Liver (tissue), 3 donors: ENCODE results near the gene AQP3.

Experiments used
- CTCF ChIP-seq: fragments of 150-350 bp; IDR thresholded peaks from 2 replicates; pipeline ENCODE4 v1.5.1; 2017; ENCODE audit warnings: improper control_type of control experiment, low read depth, low read length; ENCODE audit not compliant: missing input control
- EGR1 ChIP-seq, 2 donors: IDR thresholded peaks; 2 replicates each; pipeline ENCODE4 v1.6.1; 2016 to 2018; ENCODE audit warnings: antibody characterized with exemption in 2 of 2, low read depth in 2 of 2
- GABPA ChIP-seq, 2 donors: IDR thresholded peaks in 1 of 2; conservative IDR thresholded peaks in 1 of 2; 2 replicates each; pipeline ENCODE4 v1.6.1; 2016; ENCODE audit warnings: antibody characterized with exemption in 2 of 2, mild to moderate bottlenecking in 1 of 2, moderate library complexity in 1 of 2
- HNF4A ChIP-seq, 2 donors: conservative IDR thresholded peaks; 2 replicates each; pipeline ENCODE4 v1.6.1; 2016; ENCODE audit warnings: antibody characterized with exemption in 2 of 2, mild to moderate bottlenecking in 2 of 2
- MAX ChIP-seq: IDR thresholded peaks from 2 replicates; pipeline ENCODE4 v1.6.1; 2016; ENCODE audit warnings: antibody characterized with exemption
- NR2F2 ChIP-seq: IDR thresholded peaks from 2 replicates; pipeline ENCODE4 v1.6.1; 2016; ENCODE audit warnings: antibody characterized with exemption
- RAD21 ChIP-seq, 2 donors: IDR thresholded peaks; 2 replicates each; pipeline ENCODE4 v1.6.1; 2016; ENCODE audit warnings: antibody characterized with exemption in 2 of 2, mild to moderate bottlenecking in 2 of 2
- SP1 ChIP-seq: IDR thresholded peaks from 2 replicates; pipeline ENCODE4 v1.6.1; 2018; ENCODE audit warnings: antibody characterized with exemption, mild to moderate bottlenecking
- TAF1 ChIP-seq: conservative IDR thresholded peaks from 2 replicates; pipeline ENCODE4 v1.6.1; 2016; ENCODE audit warnings: antibody characterized with exemption, mild to moderate bottlenecking
- YY1 ChIP-seq: IDR thresholded peaks from 2 replicates; pipeline ENCODE4 v1.6.1; 2016; ENCODE audit warnings: antibody characterized with exemption, mild to moderate bottlenecking
- ZBTB33 ChIP-seq: IDR thresholded peaks from 2 replicates; pipeline ENCODE4 v1.6.1; 2016; ENCODE audit warnings: antibody characterized with exemption
- TF ChIP-seq, protein P1 (sequence below): IDR thresholded peaks from 2 replicates; pipeline ENCODE4 v1.6.1; 2016; ENCODE audit warnings: antibody characterized with exemption
- TF ChIP-seq, protein P2 (sequence below): IDR thresholded peaks from 2 replicates; pipeline ENCODE4 v1.6.1; 2016; ENCODE audit warnings: antibody characterized with exemption, mild to moderate bottlenecking
- donor health status: healthy.
- donor health status: healthy.

DNA sequence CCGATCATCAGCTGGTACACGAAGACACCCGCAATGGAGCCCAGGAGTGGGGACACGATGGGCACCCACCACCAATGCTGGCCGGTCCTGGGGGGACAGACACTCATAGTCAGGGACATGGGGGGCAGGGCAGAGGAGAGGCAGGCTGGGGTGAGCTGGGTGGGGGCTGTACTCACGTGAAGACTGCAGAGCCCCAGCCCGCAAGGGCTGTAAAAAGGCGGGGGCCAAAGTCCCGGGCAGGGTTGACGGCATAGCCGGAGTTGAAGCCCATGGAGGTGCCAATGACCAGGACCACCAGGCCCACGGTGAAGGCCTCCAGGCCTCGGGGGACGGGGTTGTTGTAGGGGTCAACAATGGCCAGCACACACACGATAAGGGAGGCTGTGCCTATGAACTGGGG is 5.3 kb downstream of the AQP3 start:
- no peak for TF ChIP-seq CTCF
- TF ChIP-seq EGR1 (IDR thresholded peaks at IDR 0.05; ENCODE audit: low read depth in 2 of 2): no peak
- TF ChIP-seq, protein P1, sequence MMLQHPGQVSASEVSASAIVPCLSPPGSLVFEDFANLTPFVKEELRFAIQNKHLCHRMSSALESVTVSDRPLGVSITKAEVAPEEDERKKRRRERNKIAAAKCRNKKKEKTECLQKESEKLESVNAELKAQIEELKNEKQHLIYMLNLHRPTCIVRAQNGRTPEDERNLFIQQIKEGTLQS: no peak
- no peak for TF ChIP-seq YY1
- TF ChIP-seq MAX: no peak
- no peak for TF ChIP-seq RAD21 (IDR thresholded peaks at IDR 0.05)
- no peak for TF ChIP-seq ZBTB33
- TF ChIP-seq GABPA (IDR thresholded peaks at IDR 0.05 in 1 of 2, conservative IDR thresholded peaks at IDR 0.05 in 1 of 2): no peak
- TF ChIP-seq, protein P2, sequence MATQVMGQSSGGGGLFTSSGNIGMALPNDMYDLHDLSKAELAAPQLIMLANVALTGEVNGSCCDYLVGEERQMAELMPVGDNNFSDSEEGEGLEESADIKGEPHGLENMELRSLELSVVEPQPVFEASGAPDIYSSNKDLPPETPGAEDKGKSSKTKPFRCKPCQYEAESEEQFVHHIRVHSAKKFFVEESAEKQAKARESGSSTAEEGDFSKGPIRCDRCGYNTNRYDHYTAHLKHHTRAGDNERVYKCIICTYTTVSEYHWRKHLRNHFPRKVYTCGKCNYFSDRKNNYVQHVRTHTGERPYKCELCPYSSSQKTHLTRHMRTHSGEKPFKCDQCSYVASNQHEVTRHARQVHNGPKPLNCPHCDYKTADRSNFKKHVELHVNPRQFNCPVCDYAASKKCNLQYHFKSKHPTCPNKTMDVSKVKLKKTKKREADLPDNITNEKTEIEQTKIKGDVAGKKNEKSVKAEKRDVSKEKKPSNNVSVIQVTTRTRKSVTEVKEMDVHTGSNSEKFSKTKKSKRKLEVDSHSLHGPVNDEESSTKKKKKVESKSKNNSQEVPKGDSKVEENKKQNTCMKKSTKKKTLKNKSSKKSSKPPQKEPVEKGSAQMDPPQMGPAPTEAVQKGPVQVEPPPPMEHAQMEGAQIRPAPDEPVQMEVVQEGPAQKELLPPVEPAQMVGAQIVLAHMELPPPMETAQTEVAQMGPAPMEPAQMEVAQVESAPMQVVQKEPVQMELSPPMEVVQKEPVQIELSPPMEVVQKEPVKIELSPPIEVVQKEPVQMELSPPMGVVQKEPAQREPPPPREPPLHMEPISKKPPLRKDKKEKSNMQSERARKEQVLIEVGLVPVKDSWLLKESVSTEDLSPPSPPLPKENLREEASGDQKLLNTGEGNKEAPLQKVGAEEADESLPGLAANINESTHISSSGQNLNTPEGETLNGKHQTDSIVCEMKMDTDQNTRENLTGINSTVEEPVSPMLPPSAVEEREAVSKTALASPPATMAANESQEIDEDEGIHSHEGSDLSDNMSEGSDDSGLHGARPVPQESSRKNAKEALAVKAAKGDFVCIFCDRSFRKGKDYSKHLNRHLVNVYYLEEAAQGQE: no peak
- no peak for TF ChIP-seq NR2F2
- TF ChIP-seq HNF4A (conservative IDR thresholded peaks at IDR 0.05): no peak
- no peak for TF ChIP-seq TAF1
- TF ChIP-seq SP1: no peak
